BJ (cell line): ENCODE data around the gene IL17B. TPM values are rescaled to one million over a fixed set of nuclear protein-coding genes. Genes with fewer than 3 reads are reported as not detected.

Experiments used
- CTCF ChIA-PET: fragments of 350-600 bp; formaldehyde crosslinking; extraction: SDS; loops from one replicate; lab custom pipeline; 2021; ENCODE audit warnings: antibody characterized with exemption, inconsistent platforms; lab: Yijun Ruan, JAX
- POLR2A ChIA-PET: fragments of 300-600 bp; sonication (Branson Sonifier 250); formaldehyde crosslinking; extraction: SDS; loops from one replicate; lab custom pipeline; 2021; ENCODE audit warnings: antibody characterized with exemption; lab: Charles Lee
- DNase-seq: peaks from one replicate; pipeline ENCODE4 v3.0.0-alpha.2; 2011; ENCODE audit warnings: low read depth
- H3K27me3 ChIP-seq: 2 replicates; pipeline ENCODE4 v1.6.0; 2011; ENCODE audit warnings: low read length; ENCODE audit not compliant: control insufficient read depth, insufficient read depth
- H3K36me3 ChIP-seq: 2 replicates; pipeline ENCODE4 v1.5.1; 2011; ENCODE audit warnings: low read length; ENCODE audit not compliant: control insufficient read depth, insufficient read depth
- H3K4me3 ChIP-seq: 2 replicates; pipeline ENCODE4 v1.5.1; 2011; ENCODE audit warnings: low read depth, mild to moderate bottlenecking, control low read depth, low read length
- polyA plus RNA-seq: library from polyadenylated mRNA; depleted of rRNA; stranded (reverse); fragments of >200 nt; gene quantifications from 2 replicates; pipeline ENCODE4 v1.2.3, GENCODE V29; 2011
- TF ChIP-seq, protein P1 (sequence below): IDR thresholded peaks from 2 replicates; pipeline ENCODE4 v1.5.1; 2011; ENCODE audit warnings: low read depth, mild to moderate bottlenecking, control low read depth, inconsistent platforms, low read length, moderate library complexity; ENCODE audit not compliant: insufficient read depth

Gene IL17B
- polyA plus RNA-seq, 1 experiment = 0.90 TPM

DNA sequence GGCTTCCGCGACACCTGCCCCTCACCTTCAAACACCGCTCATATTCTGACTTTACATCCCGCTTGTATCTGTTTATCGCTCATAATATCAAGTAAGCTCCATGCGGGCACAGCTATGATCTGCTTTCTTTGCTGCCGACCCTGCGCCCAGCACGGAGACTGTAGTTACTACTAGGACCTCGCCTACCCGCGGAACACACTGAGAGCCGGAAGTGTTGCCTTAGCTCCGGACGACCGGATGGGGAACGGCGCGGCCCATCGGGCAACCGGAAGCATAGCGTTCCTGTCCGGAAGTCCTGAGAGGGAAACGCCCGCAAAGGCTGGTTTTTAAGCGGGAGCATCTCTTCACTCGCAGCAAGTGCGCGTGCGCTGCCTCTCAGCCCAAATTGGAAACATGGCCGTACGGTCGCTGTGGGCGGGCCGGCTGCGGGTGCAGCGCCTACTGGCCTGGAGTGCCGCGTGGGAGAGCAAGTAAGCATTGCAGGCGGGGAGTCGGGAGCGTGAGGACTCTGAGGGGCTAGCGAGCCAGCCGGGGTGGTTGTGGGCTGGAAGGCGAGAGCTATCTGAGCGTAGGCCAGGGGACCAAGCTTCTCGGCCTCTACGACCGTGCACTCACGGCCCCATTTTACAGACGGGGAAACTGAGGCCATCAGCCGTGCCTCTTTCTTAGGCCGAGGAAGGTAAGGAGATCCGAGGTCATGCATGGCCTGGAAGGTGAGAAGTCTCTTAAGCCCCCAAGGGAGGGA, 33.8 kb downstream of the IL17B start, which contains the start of gene GRPEL2:
Gene GRPEL2, plus strand, starts transcription at position 353 of the 745 bp plus-strand sequence. Its CDS starts 41 bp downstream, at position 394.
- peak; percentile 89 for DNase-seq
- H3K4me3 ChIP-seq = peak within 1 kb of the TSS; percentile 72
- H3K36me3 ChIP-seq = peaks cover 9% of the 10 kb centered on the region
- CTCF ChIA-PET = interaction anchor here (0.6 to 3.9 kb wide), 9 partner anchors 10 to 273 kb away, joined by 3 to 24 read pairs (median 3); no protein-coding TSS in a partner anchor
- H3K27me3 ChIP-seq = no peaks in the 10 kb centered on the region
- POLR2A ChIA-PET = interaction anchor here (0.8 to 1.2 kb wide), 2 partner anchors 24 to 75 kb away, joined by 3 read pairs; no protein-coding TSS in a partner anchor
- TF ChIP-seq, protein P1, sequence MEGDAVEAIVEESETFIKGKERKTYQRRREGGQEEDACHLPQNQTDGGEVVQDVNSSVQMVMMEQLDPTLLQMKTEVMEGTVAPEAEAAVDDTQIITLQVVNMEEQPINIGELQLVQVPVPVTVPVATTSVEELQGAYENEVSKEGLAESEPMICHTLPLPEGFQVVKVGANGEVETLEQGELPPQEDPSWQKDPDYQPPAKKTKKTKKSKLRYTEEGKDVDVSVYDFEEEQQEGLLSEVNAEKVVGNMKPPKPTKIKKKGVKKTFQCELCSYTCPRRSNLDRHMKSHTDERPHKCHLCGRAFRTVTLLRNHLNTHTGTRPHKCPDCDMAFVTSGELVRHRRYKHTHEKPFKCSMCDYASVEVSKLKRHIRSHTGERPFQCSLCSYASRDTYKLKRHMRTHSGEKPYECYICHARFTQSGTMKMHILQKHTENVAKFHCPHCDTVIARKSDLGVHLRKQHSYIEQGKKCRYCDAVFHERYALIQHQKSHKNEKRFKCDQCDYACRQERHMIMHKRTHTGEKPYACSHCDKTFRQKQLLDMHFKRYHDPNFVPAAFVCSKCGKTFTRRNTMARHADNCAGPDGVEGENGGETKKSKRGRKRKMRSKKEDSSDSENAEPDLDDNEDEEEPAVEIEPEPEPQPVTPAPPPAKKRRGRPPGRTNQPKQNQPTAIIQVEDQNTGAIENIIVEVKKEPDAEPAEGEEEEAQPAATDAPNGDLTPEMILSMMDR = no peak

DNA sequence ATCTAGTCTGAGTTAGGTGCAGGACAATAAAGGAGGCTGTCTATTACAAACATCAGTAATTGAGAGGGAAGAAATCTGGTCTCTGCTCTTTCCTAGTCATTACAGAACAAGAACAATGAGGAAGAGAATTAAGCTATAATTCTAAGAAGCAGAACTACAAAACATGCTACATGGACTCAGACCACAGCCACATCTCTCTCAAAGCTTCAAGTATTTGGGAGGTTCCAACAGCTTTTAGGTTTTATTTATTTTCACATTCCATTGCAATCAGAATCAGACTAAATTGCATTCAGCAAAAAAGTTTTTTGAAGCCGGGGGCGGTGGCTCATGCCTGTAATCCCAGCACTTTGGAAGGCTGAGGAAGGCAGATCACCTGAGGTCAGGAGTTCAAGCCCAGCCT, 34.9 kb downstream of the IL17B start:
- Histone ChIP-seq H3K36me3 (peaks cover 3% of the 10 kb centered on the region; the same call in 1 of the 2 replicates), H3K4me3 (no peak overlapping the region), H3K27me3 (no peaks in the 10 kb centered on the region)
- no peak for DNase-seq
- ChIA-PET CTCF (interaction anchor here (1.1 to 3.9 kb wide), 2 partner anchors 23 to 205 kb away, joined by 3 to 24 read pairs; no protein-coding TSS in a partner anchor), POLR2A (interaction anchor here (1.2 kb wide), 1 partner anchor 23 kb away, joined by 3 read pairs; no protein-coding TSS in a partner anchor)
- TF ChIP-seq, protein P1 = no peak

DNA sequence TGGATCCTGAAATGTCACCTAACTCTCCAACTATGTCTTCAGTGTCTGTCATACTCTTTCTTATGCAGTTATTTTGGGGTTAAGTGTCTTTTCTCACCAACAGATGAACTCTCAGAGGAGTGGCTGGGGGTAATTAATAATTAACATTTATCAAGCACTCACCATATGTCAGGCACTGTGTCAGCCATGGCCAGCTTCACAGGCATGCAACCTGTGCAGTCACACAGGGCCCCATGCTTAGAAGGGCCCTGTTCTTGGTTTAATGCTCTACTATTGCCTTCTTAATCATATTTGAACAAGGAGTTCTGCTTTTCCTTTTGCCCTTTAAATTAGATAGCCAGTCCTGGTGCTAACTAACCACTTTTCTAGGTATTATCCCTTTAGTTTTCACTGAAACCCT, 37.2 kb downstream of the IL17B start:
- Histone ChIP-seq H3K4me3 (no peak overlapping the region), H3K27me3 (no peaks in the 10 kb centered on the region), H3K36me3 (no peaks in the 10 kb centered on the region)
- TF ChIP-seq, protein P1 = no peak
- ChIA-PET CTCF (interaction anchor here (1.8 to 2.9 kb wide), 3 partner anchors 10 to 26 kb away, joined by 4 to 9 read pairs (median 7); no protein-coding TSS in a partner anchor), POLR2A (no interaction called here)
- DNase-seq = no peak

DNA sequence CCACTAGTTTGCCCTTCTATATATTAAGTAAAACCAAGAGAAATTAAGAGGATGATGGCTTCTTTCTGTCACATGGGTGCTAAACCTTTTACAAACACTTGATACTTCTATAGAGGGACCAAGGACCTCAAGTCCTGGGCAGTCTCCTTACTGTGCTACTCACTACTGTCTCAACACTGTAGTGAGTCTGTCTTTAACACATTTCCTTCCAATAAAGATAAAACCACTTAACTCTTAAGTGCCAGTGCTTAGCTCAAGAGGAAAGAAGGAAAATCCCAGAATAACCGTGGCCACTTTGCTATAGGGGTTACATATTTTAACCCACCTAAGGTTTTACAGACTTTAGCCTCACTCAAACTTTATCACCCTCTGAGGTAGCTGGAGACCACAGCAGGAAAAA, 38.2 kb downstream of the IL17B start:
- Histone ChIP-seq H3K36me3 (no peaks in the 10 kb centered on the region), H3K4me3 (no peak overlapping the region), H3K27me3 (no peaks in the 10 kb centered on the region)
- ChIA-PET CTCF (interaction anchor here (1.5 to 2.9 kb wide), 4 partner anchors 9 to 31 kb away, joined by 3 to 9 read pairs (median 6); no protein-coding TSS in a partner anchor), POLR2A (no interaction called here)
- TF ChIP-seq, protein P1 = no peak
- DNase-seq = no peak

DNA sequence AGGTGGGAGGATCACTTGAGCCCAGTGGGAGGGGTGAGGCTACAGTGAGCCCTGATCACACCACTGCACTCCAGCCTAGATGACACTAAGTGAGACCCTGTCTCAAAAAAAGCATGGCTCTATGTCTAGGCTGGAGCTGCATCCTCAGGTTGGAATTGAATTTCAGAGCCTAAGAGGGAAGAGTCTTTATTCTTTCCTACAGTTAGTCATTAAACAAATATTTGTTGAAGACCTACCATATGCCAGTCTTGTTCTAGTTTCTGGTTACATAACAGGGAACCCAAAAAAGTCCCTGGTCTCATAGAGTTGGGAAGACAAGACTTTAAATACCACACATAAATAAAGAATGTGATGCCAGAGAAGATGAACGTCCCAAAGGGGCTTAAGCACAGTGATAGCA, 40.7 kb downstream of the IL17B start:
- TF ChIP-seq, protein P1 = no peak
- Histone ChIP-seq H3K4me3 (no peak overlapping the region), H3K36me3 (no peaks in the 10 kb centered on the region), H3K27me3 (no peaks in the 10 kb centered on the region)
- POLR2A ChIA-PET = no interaction called here
- DNase-seq = no peak
- CTCF ChIA-PET = no interaction called here
